ENCODE data around the gene NFATC1. TPM values are rescaled to one million over a fixed set of nuclear protein-coding genes. Genes with fewer than 3 reads are reported as not detected.

Gene NFATC1
- total and polyA plus RNA-seq, 2 donors (not counting 1 experiment from before 2014, with no cell fraction given), result 0.92 to 4.3 TPM

DNA sequence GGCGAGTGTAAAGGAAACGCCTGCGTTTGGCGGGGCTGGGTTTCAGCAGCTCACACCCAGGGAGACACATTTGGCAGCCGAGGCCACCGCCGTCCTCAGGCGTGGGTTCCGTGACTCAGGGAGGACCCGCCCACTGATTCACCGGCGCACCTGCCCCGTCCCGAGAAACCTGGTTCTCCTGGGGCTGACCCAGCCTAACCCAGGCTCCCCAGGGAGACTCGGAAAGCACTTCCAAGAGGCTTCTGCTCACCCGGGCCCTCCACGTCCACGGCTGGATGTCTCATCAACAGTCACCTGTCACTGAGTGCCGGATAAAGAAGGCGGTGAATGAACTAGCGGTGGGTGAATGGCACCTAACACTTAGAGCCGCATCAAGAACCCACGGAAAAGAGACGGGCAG is 157.4 kb downstream of the NFATC1 start:
- H3K79me2 ChIP-seq (ENCODE audit: control insufficient read depth, insufficient read depth, low read length), result no peaks in the 10 kb centered on the region
- no peak overlapping the region for H3K27ac ChIP-seq (ENCODE audit: insufficient read depth, low read length)
- H4K20me1 ChIP-seq (ENCODE audit: control insufficient read depth, extremely low read depth, insufficient read depth, low read length), result no peaks in the 10 kb centered on the region
- no peaks in the 10 kb centered on the region for H3K9me3 ChIP-seq (ENCODE audit: control insufficient read depth, insufficient read depth, low read depth, low read length)
- no peak overlapping the region for H3K4me3 ChIP-seq (replicated peaks in 1 of 4; ENCODE audit: control extremely low read depth in 1 of 4, insufficient read depth in 1 of 4, low read depth in 3 of 4, low read length in 4 of 4)
- no peak overlapping the region for H2AFZ ChIP-seq (ENCODE audit: low read length)
- H3K9ac ChIP-seq (ENCODE audit: insufficient read depth, low read length), result no peak overlapping the region
- H3K4me2 ChIP-seq (ENCODE audit: extremely low read depth, insufficient read depth, low read length), result no peak overlapping the region
- H3K36me3 ChIP-seq (ENCODE audit: control insufficient read depth, insufficient read depth, low read length), result no peaks in the 10 kb centered on the region
- H3K27me3 ChIP-seq (ENCODE audit: control insufficient read depth, insufficient read depth, low read length), result no peaks in the 10 kb centered on the region
- TF ChIP-seq, protein P1, sequence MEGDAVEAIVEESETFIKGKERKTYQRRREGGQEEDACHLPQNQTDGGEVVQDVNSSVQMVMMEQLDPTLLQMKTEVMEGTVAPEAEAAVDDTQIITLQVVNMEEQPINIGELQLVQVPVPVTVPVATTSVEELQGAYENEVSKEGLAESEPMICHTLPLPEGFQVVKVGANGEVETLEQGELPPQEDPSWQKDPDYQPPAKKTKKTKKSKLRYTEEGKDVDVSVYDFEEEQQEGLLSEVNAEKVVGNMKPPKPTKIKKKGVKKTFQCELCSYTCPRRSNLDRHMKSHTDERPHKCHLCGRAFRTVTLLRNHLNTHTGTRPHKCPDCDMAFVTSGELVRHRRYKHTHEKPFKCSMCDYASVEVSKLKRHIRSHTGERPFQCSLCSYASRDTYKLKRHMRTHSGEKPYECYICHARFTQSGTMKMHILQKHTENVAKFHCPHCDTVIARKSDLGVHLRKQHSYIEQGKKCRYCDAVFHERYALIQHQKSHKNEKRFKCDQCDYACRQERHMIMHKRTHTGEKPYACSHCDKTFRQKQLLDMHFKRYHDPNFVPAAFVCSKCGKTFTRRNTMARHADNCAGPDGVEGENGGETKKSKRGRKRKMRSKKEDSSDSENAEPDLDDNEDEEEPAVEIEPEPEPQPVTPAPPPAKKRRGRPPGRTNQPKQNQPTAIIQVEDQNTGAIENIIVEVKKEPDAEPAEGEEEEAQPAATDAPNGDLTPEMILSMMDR (conservative IDR thresholded peaks at IDR 0.05 in 1 of 2, IDR thresholded peaks at IDR 0.05 in 1 of 2; ENCODE audit: low read depth in 1 of 2, low read length in 2 of 2), result no peak
- no peak for TF ChIP-seq EZH2 (IDR thresholded peaks at IDR 0.05; ENCODE audit: low read length, missing control alignments)
- H3K4me1 ChIP-seq (ENCODE audit: control insufficient read depth, extremely low read depth, insufficient read depth, low read length), result no peaks in the 10 kb centered on the region
- no peak for DNase-seq (ENCODE audit: low read depth in 2 of 2)

DNA sequence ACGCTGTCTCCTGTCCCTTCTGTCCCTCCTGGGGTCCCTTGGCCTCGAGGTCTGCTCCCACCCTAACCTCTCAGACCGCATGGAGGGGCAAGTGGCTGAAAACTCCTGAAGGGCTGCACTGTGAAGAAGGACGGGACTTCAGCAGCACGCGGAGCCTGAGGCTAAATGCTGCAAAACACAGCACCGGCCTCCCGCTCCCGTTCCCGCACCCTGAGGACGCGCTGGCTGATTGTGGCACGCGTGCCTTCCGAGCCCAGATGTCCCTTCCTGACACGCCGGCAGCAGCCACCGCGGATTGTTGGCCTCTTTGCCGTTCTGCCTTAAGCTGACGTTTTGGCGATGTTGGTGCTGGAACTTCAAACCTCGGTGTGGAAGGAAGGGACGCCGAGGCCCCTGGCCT is 158.0 kb downstream of the NFATC1 start:
- no peaks in the 10 kb centered on the region for H3K79me2 ChIP-seq (ENCODE audit: control insufficient read depth, insufficient read depth, low read length)
- H4K20me1 ChIP-seq (ENCODE audit: control insufficient read depth, extremely low read depth, insufficient read depth, low read length), result no peaks in the 10 kb centered on the region
- H3K4me2 ChIP-seq (ENCODE audit: extremely low read depth, insufficient read depth, low read length), result no peak overlapping the region
- no peaks in the 10 kb centered on the region for H3K36me3 ChIP-seq (ENCODE audit: control insufficient read depth, insufficient read depth, low read length)
- no peak overlapping the region for H3K9ac ChIP-seq (ENCODE audit: insufficient read depth, low read length)
- H3K9me3 ChIP-seq (ENCODE audit: control insufficient read depth, insufficient read depth, low read depth, low read length), result no peaks in the 10 kb centered on the region
- no peak for DNase-seq (ENCODE audit: low read depth in 2 of 2)
- H3K4me3 ChIP-seq (replicated peaks in 1 of 4; ENCODE audit: control extremely low read depth in 1 of 4, insufficient read depth in 1 of 4, low read depth in 3 of 4, low read length in 4 of 4), result no peak overlapping the region
- H3K4me1 ChIP-seq (ENCODE audit: control insufficient read depth, extremely low read depth, insufficient read depth, low read length), result no peaks in the 10 kb centered on the region
- no peaks in the 10 kb centered on the region for H3K27me3 ChIP-seq (ENCODE audit: control insufficient read depth, insufficient read depth, low read length)
- no peak for TF ChIP-seq EZH2 (IDR thresholded peaks at IDR 0.05; ENCODE audit: low read length, missing control alignments)
- TF ChIP-seq, protein P1 (conservative IDR thresholded peaks at IDR 0.05 in 1 of 2, IDR thresholded peaks at IDR 0.05 in 1 of 2; ENCODE audit: low read depth in 1 of 2, low read length in 2 of 2), result no peak
- H2AFZ ChIP-seq (ENCODE audit: low read length), result no peak overlapping the region
- H3K27ac ChIP-seq (ENCODE audit: insufficient read depth, low read length), result no peak overlapping the region

DNA sequence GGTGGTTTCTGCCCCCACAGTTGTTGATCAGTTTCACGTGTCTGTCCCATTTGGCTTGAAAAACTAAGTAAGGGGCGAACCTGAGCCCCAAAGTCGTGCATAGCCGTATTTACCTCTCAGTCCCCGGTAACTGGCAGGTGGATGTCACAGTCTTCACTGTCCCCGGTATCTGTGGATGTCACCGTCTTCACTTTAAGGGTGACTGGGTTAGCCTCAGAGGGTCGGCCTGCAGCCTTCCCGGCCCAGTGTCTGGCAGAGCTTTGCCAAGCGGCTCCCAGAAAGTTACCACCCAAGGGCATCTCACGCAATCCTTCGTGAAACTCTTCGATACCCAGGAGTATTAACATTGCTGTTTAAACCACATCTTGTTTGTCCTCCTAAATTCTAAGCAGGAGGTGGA is 158.6 kb downstream of the NFATC1 start:
- no peak for DNase-seq (ENCODE audit: low read depth in 2 of 2)
- no peaks in the 10 kb centered on the region for H4K20me1 ChIP-seq (ENCODE audit: control insufficient read depth, extremely low read depth, insufficient read depth, low read length)
- H3K9me3 ChIP-seq (ENCODE audit: control insufficient read depth, insufficient read depth, low read depth, low read length), result no peaks in the 10 kb centered on the region
- no peak overlapping the region for H3K9ac ChIP-seq (ENCODE audit: insufficient read depth, low read length)
- H3K36me3 ChIP-seq (ENCODE audit: control insufficient read depth, insufficient read depth, low read length), result no peaks in the 10 kb centered on the region
- no peaks in the 10 kb centered on the region for H3K4me1 ChIP-seq (ENCODE audit: control insufficient read depth, extremely low read depth, insufficient read depth, low read length)
- no peaks in the 10 kb centered on the region for H3K27me3 ChIP-seq (ENCODE audit: control insufficient read depth, insufficient read depth, low read length)
- H3K4me2 ChIP-seq (ENCODE audit: extremely low read depth, insufficient read depth, low read length), result no peak overlapping the region
- no peak overlapping the region for H2AFZ ChIP-seq (ENCODE audit: low read length)
- no peak overlapping the region for H3K4me3 ChIP-seq (replicated peaks in 1 of 4; ENCODE audit: control extremely low read depth in 1 of 4, insufficient read depth in 1 of 4, low read depth in 3 of 4, low read length in 4 of 4)
- TF ChIP-seq, protein P1 (conservative IDR thresholded peaks at IDR 0.05 in 1 of 2, IDR thresholded peaks at IDR 0.05 in 1 of 2; ENCODE audit: low read depth in 1 of 2, low read length in 2 of 2), result no peak
- H3K27ac ChIP-seq (ENCODE audit: insufficient read depth, low read length), result no peak overlapping the region
- H3K79me2 ChIP-seq (ENCODE audit: control insufficient read depth, insufficient read depth, low read length), result no peaks in the 10 kb centered on the region
